HG02759 (cell line): ENCODE data around the gene CASTOR1.

Experiments
- ATAC-seq: cut with Tn5 transposase; IDR thresholded peaks from one replicate; pipeline ENCODE4 v1.9.1; 2021; ENCODE audit warnings: mild to moderate bottlenecking, moderate library complexity; ENCODE audit not compliant: unreplicated experiment

CASTOR1 gene

GRCh38 chr22:30301995-30302809, 12.9 kb upstream of the CASTOR1 start:
- no peak for ATAC-seq

GRCh38 chr22:30299322-30299721, 10.0 kb upstream of the CASTOR1 start:
- no peak for ATAC-seq

GRCh38 chr22:30297991-30298701, 8.8 kb upstream of the CASTOR1 start:
- ATAC-seq, result no peak

GRCh38 chr22:30297276-30297990, 8.1 kb upstream of the CASTOR1 start:
- no peak for ATAC-seq

- ATAC-seq, result no peak
These were observed 7.5 kb upstream of the CASTOR1 start for GRCh38 chr22:30296833-30297232.

GRCh38 chr22:30296324-30296723, 7.0 kb upstream of the CASTOR1 start:
- no peak for ATAC-seq

GRCh38 chr22:30295576-30295975, 6.3 kb upstream of the CASTOR1 start:
- no peak for ATAC-seq

GRCh38 chr22:30294830-30295229, 5.5 kb upstream of the CASTOR1 start:
- ATAC-seq, result no peak

GRCh38 chr22:30294066-30294465, 4.8 kb upstream of the CASTOR1 start:
- no peak for ATAC-seq

GRCh38 chr22:30293026-30293425, 3.7 kb upstream of the CASTOR1 start:
- ATAC-seq, result no peak

GRCh38 chr22:30292069-30292970, 3.0 kb upstream of the CASTOR1 start:
- no peak for ATAC-seq

- ATAC-seq, result no peak
These were observed 2.0 kb upstream of the CASTOR1 start for GRCh38 chr22:30291058-30291892.

GRCh38 chr22:30290342-30291057, 1.2 kb upstream of the CASTOR1 start:
- no peak for ATAC-seq

GRCh38 chr22:30289980-30290313, 642 bp upstream of the CASTOR1 start:
- no peak for ATAC-seq

- ATAC-seq, result no peak
These were observed 725 bp downstream of the CASTOR1 start for GRCh38 chr22:30288419-30289140.

GRCh38 chr22:30287648-30288418, 1.5 kb downstream of the CASTOR1 start:
- peak; percentile 29 for ATAC-seq

- no peak for ATAC-seq
These were observed 2.3 kb downstream of the CASTOR1 start for GRCh38 chr22:30286813-30287647.
